GM18867 (cell line): ENCODE results near the gene ASPSCR1.

Experiments used
- ATAC-seq: cut with Tn5 transposase; IDR thresholded peaks from one replicate; pipeline ENCODE4 v1.9.1; 2021; ENCODE audit warnings: mild to moderate bottlenecking, moderate library complexity; ENCODE audit not compliant: unreplicated experiment

Gene ASPSCR1

GRCh38 chr17:81977211-81977808 lies at the start of gene ASPSCR1:
ASPSCR1 (plus strand) TSS chr17:81977629; CDS start chr17:81977647, 18 bp downstream.
- ATAC-seq, result peak; percentile 83

- ATAC-seq, result peak; percentile 64
Observed at GRCh38 chr17:81927653-81928543, 49.5 kb upstream of the ASPSCR1 start, which contains the start of gene MAFG. MAFG (minus strand) TSS chr17:81927735; CDS start chr17:81923185, 4,550 bp downstream.

GRCh38 chr17:81928544-81929252 lies 48.7 kb upstream of the ASPSCR1 start:
- ATAC-seq, result no peak

- no peak for ATAC-seq
Observed at GRCh38 chr17:81929253-81930141, 47.9 kb upstream of the ASPSCR1 start.

- no peak for ATAC-seq
Observed at GRCh38 chr17:81930142-81931125, 47.0 kb upstream of the ASPSCR1 start.

GRCh38 chr17:81931189-81931556 lies 46.3 kb upstream of the ASPSCR1 start:
- ATAC-seq, result no peak

- ATAC-seq, result no peak
Observed at GRCh38 chr17:81931557-81932332, 45.7 kb upstream of the ASPSCR1 start.

GRCh38 chr17:81932333-81932983 lies 45.0 kb upstream of the ASPSCR1 start:
- ATAC-seq, result no peak

- no peak for ATAC-seq
Observed at GRCh38 chr17:81933178-81933699, 44.2 kb upstream of the ASPSCR1 start.

- ATAC-seq, result no peak
Observed at GRCh38 chr17:81934098-81934757, 43.2 kb upstream of the ASPSCR1 start.

GRCh38 chr17:81934850-81935708 lies 42.4 kb upstream of the ASPSCR1 start:
- ATAC-seq, result no peak

GRCh38 chr17:81935709-81936084 lies 41.7 kb upstream of the ASPSCR1 start:
- no peak for ATAC-seq

- no peak for ATAC-seq
Observed at GRCh38 chr17:81939218-81939617, 38.2 kb upstream of the ASPSCR1 start.

- no peak for ATAC-seq
Observed at GRCh38 chr17:81939881-81940385, 37.5 kb upstream of the ASPSCR1 start.

- ATAC-seq, result no peak
Observed at GRCh38 chr17:81940538-81941483, 36.6 kb upstream of the ASPSCR1 start.
